T-helper 1 cell treated with Interleukin-12 subunit alpha and Interleukin-12 subunit beta and Interleukin-4 antibody, amounts not matched to agents 30 μg/mL and 1 μg/mL, for 36 hours (primary cell): Measurements from ENCODE around the gene NFATC4.
"Not testable (repeated sequence)": the region's sequence is repeated elsewhere in the genome, so short reads cannot be mapped to it uniquely, and the experiment has no call there.

Experiments used
- H3K27ac Mint-ChIP-seq: one replicate; pipeline ENCODE4 v1.8.0; 2021; ENCODE audit warnings: mild to moderate bottlenecking, mixed read lengths
- H3K27me3 Mint-ChIP-seq: one replicate; pipeline ENCODE4 v1.8.0; 2021; ENCODE audit warnings: low read depth, mixed read lengths
- H3K36me3 Mint-ChIP-seq: one replicate; pipeline ENCODE4 v1.8.0; 2021; ENCODE audit warnings: low read depth, mixed read lengths
- H3K4me1 Mint-ChIP-seq: one replicate; pipeline ENCODE4 v1.8.0; 2021; ENCODE audit warnings: low read depth, mixed read lengths
- H3K4me3 Mint-ChIP-seq: one replicate; pipeline ENCODE4 v1.8.0; 2021; ENCODE audit warnings: mild to moderate bottlenecking, moderate library complexity, mixed read lengths
- H3K9me3 Mint-ChIP-seq: one replicate; pipeline ENCODE4 v1.8.0; 2021; ENCODE audit warnings: mixed read lengths

The NFATC4 gene

DNA sequence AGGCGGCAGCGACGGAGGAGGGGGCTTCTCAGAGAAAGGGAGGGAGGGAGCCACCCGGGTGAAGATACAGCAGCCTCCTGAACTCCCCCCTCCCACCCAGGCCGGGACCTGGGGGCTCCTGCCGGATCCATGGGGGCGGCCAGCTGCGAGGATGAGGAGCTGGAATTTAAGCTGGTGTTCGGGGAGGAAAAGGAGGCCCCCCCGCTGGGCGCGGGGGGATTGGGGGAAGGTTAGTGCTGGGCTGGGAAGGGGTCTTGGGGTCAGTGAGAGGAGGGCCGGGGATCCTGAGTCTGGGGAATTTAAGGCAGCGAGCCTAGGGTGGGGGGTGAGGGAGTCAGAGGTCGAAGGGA lies 203 bp downstream of the NFATC4 start:
- H3K4me3 Mint-ChIP-seq = no peak overlapping the region

DNA sequence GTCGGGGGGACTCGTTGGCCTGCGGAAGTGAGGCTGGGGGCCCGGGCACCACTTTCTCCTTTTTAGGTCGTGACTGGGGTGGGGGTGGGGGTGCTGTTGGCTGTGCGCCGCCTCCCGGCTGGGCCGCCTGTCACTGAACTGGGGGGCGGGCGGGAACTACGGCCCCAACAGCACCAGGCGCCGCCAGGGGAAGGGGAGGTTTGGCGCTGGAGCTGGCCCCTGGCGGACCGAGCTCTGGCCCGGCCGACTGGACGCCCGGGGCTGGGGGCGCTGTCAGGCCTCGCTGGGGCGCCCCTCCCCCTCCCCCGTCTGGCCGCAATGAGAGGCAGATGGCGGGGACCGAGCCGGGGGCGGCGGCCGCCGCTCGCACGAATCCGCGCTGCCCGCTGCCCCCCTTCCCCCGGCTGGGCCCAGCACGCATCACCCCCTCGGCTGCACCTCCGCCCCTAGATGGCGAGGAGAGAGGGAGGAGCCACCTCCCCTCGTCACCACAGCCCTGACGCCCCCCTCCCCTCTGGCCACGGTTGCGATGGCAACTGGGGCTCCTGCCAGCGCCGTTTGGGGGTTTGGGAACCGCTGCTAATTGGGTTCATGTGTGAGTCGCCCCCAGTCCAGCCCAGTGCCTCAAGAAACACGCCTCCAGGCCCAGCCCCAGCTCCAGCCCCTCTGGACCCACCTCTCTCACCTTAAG lies 723 bp downstream of the NFATC4 start:
- H3K36me3 Mint-ChIP-seq = no peaks in the 10 kb centered on the region
- no peak overlapping the region for H3K4me3 Mint-ChIP-seq
- no peaks in the 10 kb centered on the region for H3K9me3 Mint-ChIP-seq
- H3K4me1 Mint-ChIP-seq = peaks cover 14% of the 10 kb centered on the region
- H3K27me3 Mint-ChIP-seq = peaks cover 56% of the 10 kb centered on the region
- H3K27ac Mint-ChIP-seq = no peak overlapping the region

More for the DNA sequence above, 203 bp downstream of the NFATC4 start:
- Mint-ChIP-seq H3K4me1 (peaks cover 14% of the 10 kb centered on the region), H3K36me3 (no peaks in the 10 kb centered on the region), H3K27ac (no peak overlapping the region), H3K9me3 (no peaks in the 10 kb centered on the region), H3K27me3 (peaks cover 61% of the 10 kb centered on the region)

DNA sequence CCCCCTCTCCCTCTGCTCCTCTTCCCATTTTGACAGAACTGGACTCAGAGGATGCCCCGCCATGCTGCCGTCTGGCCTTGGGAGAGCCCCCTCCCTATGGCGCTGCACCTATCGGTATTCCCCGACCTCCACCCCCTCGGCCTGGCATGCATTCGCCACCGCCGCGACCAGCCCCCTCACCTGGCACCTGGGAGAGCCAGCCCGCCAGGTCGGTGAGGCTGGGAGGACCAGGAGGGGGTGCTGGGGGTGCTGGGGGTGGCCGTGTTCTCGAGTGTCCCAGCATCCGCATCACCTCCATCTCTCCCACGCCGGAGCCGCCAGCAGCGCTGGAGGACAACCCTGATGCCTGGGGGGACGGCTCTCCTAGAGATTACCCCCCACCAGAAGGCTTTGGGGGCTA lies 1.5 kb downstream of the NFATC4 start:
- H3K36me3 Mint-ChIP-seq = no peaks in the 10 kb centered on the region
- no peak overlapping the region for H3K27ac Mint-ChIP-seq
- no peak overlapping the region for H3K4me3 Mint-ChIP-seq
- no peaks in the 10 kb centered on the region for H3K9me3 Mint-ChIP-seq
- peaks cover 56% of the 10 kb centered on the region for H3K27me3 Mint-ChIP-seq
- peaks cover 14% of the 10 kb centered on the region for H3K4me1 Mint-ChIP-seq

DNA sequence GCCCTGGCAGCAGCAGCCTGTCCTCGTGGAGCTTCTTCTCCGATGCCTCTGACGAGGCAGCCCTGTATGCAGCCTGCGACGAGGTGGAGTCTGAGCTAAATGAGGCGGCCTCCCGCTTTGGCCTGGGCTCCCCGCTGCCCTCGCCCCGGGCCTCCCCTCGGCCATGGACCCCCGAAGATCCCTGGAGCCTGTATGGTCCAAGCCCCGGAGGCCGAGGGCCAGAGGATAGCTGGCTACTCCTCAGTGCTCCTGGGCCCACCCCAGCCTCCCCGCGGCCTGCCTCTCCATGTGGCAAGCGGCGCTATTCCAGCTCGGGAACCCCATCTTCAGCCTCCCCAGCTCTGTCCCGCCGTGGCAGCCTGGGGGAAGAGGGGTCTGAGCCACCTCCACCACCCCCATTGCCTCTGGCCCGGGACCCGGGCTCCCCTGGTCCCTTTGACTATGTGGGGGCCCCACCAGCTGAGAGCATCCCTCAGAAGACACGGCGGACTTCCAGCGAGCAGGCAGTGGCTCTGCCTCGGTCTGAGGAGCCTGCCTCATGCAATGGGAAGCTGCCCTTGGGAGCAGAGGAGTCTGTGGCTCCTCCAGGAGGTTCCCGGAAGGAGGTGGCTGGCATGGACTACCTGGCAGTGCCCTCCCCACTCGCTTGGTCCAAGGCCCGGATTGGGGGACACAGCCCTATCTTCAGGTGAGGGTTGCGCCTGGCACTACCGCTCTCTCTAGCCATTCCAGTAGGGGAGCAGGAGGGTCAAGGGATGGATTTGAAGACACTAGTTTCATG lies 2.1 kb downstream of the NFATC4 start:
- H3K27me3 Mint-ChIP-seq = peaks cover 53% of the 10 kb centered on the region
- peaks cover 13% of the 10 kb centered on the region for H3K4me1 Mint-ChIP-seq
- H3K27ac Mint-ChIP-seq = no peak overlapping the region
- no peaks in the 10 kb centered on the region for H3K9me3 Mint-ChIP-seq
- H3K4me3 Mint-ChIP-seq = no peak overlapping the region
- no peaks in the 10 kb centered on the region for H3K36me3 Mint-ChIP-seq

DNA sequence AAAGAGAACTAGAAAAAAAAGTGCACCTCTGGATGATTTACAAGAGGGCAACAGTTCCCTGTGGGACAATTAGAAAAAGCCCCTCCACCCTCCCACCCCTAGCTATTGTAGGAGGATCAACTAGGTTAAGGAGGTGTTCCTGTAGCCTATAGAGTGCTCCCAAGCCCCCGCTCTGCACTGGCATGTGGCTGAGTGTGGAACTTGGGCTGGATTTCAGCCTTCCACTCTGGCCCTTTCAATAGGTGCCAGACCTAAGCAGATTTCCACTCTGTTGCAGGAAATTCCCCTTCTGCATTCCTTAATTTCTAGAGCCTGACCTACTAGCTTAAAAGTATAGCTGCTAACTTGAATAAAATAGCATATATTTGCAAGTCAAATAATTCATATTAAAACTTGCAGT lies 2.8 kb downstream of the NFATC4 start:
- Mint-ChIP-seq H3K4me1 (peaks cover 7% of the 10 kb centered on the region), H3K9me3 (no peaks in the 10 kb centered on the region), H3K36me3 (no peaks in the 10 kb centered on the region), H3K27ac (no peak overlapping the region), H3K27me3 (peaks cover 51% of the 10 kb centered on the region), H3K4me3 (no peak overlapping the region)

DNA sequence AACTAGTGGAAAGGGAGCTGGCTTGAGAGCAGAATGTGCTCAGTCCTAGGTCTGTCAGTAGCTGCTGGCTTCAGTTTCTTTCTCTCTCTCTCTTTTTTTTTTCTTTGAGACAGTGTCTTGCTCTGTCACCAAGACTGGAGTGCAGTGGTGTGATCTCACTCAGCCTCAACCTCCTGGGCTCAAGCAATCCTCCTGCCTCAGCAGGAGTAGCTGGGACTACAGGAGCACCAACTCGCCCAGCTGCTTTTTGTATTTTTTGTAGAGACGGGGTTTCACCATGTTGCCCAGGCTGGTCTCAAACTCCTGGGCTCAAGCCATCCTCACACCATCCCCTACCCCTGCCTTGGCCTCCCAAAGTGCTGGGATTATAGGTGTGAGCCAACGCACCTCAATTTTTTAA lies 3.6 kb downstream of the NFATC4 start:
- H3K4me1 Mint-ChIP-seq = not testable (repeated sequence)

DNA sequence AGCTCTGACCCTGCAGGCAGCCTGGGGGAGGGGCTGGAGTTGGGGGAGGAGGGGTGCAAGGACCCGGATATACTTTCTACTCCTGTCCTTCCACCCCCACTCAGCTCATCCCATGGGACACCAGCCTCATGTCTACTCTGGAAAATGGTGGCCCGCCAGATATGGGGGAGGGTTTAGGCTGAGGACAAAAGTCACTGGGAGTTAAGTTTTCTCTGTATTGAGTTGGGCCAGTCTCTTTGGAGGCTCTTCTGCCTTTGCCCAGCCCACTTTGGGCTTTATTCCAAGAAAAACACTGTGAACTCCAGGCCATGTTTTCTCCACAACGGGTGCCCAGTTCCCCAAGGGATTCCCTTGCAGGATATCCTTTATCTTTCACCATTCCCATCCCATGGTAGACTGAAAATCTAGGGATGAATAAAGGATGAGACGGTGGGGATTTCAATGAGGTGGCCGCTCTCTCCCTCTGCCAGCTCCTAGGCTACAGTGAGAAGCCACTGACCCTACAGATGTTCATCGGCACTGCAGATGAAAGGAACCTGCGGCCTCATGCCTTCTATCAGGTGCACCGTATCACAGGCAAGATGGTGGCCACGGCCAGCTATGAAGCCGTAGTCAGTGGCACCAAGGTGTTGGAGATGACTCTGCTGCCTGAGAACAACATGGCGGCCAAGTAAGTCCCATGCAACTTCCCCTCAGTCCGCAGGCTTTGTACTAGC lies 4.9 kb downstream of the NFATC4 start:
- H3K27ac Mint-ChIP-seq = no peak overlapping the region
- H3K27me3 Mint-ChIP-seq = peaks cover 34% of the 10 kb centered on the region
- no peaks in the 10 kb centered on the region for H3K36me3 Mint-ChIP-seq
- no peaks in the 10 kb centered on the region for H3K9me3 Mint-ChIP-seq
- H3K4me1 Mint-ChIP-seq = no peaks in the 10 kb centered on the region
- no peak overlapping the region for H3K4me3 Mint-ChIP-seq

More for the DNA sequence above, 3.6 kb downstream of the NFATC4 start:
- H3K27me3 Mint-ChIP-seq = peaks cover 47% of the 10 kb centered on the region
- H3K27ac Mint-ChIP-seq, H3K9me3 Mint-ChIP-seq, H3K4me3 Mint-ChIP-seq, H3K36me3 Mint-ChIP-seq: not testable (repeated sequence)

DNA sequence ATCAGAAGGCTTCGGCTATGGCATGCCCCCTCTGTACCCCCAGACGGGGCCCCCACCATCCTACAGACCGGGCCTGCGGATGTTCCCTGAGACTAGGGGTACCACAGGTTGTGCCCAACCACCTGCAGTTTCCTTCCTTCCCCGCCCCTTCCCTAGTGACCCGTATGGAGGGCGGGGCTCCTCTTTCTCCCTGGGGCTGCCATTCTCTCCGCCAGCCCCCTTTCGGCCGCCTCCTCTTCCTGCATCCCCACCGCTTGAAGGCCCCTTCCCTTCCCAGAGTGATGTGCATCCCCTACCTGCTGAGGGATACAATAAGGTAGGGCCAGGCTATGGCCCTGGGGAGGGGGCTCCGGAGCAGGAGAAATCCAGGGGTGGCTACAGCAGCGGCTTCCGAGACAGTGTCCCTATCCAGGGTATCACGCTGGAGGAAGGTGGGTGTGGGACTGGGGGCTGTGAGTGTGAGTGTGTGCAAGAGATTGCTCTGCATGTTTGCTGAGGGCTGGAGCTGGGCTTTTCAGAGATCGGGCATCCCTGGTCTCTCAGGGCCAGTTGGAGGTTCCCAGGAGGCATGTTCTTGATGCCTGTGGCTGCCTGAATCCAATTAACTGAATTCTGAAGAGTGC lies 8.6 kb downstream of the NFATC4 start:
- no peaks in the 10 kb centered on the region for H3K9me3 Mint-ChIP-seq
- H3K36me3 Mint-ChIP-seq = no peaks in the 10 kb centered on the region
- H3K4me3 Mint-ChIP-seq = no peak overlapping the region
- no peak overlapping the region for H3K27ac Mint-ChIP-seq
- H3K27me3 Mint-ChIP-seq = peaks cover 11% of the 10 kb centered on the region
- no peaks in the 10 kb centered on the region for H3K4me1 Mint-ChIP-seq

DNA sequence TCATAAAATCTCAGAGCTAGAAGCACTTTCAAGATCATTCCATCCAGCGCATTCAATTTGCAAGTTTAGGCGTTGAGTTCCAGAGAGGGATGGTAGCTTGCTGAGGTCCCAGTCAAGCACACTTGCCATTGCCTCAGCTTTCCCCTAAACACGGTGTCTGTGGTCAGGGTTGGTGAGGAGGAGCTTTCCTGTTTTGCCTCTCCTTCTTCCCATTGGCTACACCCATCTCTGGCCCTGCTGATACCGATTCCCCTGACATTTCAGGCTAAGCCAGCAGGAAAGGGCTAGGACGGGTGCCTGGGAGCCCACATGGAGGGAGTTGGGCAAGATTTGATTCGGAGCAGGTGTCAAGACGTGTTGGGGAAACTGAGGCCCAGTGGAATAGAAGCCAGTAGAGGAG lies 9.1 kb downstream of the NFATC4 start:
- Mint-ChIP-seq H3K4me1 (no peaks in the 10 kb centered on the region), H3K4me3 (no peak overlapping the region), H3K27ac (no peak overlapping the region), H3K36me3 (no peaks in the 10 kb centered on the region), H3K9me3 (no peaks in the 10 kb centered on the region), H3K27me3 (peaks cover 8% of the 10 kb centered on the region)

DNA sequence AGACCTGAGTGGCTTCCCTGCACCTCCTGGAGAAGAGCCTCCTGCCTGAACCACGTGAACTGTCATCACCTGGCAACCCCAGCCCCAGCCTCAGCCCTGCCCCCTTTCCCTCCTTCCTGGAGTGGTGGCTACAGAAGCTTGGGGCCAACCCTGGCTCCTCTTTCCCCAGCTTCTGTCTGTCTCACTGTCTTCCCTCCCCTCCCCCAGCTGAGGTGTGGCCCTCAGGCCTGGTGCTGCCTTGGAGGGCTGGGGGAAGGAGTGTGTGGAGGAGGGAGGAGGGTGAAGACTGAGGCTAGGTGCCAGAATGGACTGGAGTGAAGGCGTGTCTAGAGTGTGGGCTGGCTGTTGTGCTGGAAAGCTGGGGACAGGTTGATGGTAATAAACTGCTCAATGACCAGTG lies 9.7 kb downstream of the NFATC4 start:
- no peaks in the 10 kb centered on the region for H3K4me1 Mint-ChIP-seq
- H3K27me3 Mint-ChIP-seq = peaks cover 5% of the 10 kb centered on the region
- no peaks in the 10 kb centered on the region for H3K9me3 Mint-ChIP-seq
- H3K27ac Mint-ChIP-seq = no peak overlapping the region
- no peak overlapping the region for H3K4me3 Mint-ChIP-seq
- no peaks in the 10 kb centered on the region for H3K36me3 Mint-ChIP-seq

DNA sequence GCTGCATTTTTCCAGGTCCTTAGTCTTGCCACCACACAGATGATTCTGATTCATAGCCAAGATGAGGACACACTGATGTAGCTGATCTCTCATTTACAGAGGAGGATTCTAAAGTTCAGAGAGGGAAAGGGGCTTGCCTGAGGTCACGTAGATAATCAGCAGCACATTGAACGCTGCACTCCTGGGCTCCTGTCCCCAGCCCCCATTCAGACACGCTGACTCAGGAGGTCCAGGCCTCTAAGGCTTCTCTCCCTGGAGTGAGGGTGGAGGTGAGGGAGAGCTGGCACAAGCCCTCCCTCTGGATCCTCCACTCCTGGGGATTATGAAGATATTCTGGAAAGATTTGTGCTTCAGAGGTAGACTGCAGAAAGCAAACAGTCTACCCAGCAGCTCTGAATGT lies 10.3 kb downstream of the NFATC4 start:
- no peaks in the 10 kb centered on the region for H3K9me3 Mint-ChIP-seq
- peaks cover 5% of the 10 kb centered on the region for H3K27me3 Mint-ChIP-seq
- H3K4me3 Mint-ChIP-seq = no peak overlapping the region
- no peaks in the 10 kb centered on the region for H3K4me1 Mint-ChIP-seq
- no peak overlapping the region for H3K27ac Mint-ChIP-seq
- no peaks in the 10 kb centered on the region for H3K36me3 Mint-ChIP-seq

DNA sequence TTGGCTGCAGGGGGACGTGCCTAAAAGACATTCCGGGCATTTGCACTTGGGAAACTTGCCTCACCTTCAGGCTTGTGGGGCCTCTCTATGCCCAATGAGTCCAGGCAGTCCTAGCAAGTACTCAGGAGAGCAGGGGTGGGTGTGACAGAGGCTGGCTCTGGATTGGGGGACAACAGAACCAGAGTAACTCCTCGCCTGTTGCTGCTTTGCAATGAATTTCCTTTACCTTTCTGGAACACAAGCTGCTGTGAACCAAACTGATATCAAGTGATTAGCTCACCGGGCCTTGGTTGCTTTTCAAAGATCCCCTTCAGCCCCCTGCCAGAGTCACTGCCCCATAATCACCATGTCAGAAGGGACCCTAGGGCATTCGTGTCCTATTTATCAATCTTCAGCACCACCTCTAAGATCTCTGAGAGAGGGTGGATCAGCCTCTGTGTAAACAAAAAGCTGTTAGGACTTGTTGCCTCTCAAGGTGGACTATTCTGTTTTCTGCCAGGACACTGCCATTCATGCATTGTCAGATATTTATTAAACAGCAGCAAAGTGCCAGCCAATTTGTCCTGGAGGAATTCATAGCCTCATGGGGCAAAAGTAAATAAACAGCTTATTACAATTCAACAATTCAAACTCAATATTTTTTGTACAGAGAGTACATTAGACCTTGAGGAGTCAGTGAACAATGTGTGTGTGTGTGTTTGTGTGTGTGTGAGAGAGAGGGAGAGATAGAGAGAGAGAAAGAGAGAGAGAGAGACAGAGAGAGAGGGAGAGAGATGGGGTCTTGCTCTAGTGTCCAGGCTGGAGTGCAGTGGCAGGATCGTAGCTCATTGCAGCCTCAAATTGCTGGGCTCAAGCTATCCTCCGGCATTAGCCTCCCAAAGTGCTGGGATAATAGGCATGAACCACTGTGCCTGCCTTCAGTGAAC lies 11.3 kb downstream of the NFATC4 start:
- Mint-ChIP-seq H3K4me3 (no peak overlapping the region), H3K4me1 (no peaks in the 10 kb centered on the region), H3K9me3 (no peaks in the 10 kb centered on the region), H3K36me3 (no peaks in the 10 kb centered on the region), H3K27ac (no peak overlapping the region), H3K27me3 (peaks cover 9% of the 10 kb centered on the region)

DNA sequence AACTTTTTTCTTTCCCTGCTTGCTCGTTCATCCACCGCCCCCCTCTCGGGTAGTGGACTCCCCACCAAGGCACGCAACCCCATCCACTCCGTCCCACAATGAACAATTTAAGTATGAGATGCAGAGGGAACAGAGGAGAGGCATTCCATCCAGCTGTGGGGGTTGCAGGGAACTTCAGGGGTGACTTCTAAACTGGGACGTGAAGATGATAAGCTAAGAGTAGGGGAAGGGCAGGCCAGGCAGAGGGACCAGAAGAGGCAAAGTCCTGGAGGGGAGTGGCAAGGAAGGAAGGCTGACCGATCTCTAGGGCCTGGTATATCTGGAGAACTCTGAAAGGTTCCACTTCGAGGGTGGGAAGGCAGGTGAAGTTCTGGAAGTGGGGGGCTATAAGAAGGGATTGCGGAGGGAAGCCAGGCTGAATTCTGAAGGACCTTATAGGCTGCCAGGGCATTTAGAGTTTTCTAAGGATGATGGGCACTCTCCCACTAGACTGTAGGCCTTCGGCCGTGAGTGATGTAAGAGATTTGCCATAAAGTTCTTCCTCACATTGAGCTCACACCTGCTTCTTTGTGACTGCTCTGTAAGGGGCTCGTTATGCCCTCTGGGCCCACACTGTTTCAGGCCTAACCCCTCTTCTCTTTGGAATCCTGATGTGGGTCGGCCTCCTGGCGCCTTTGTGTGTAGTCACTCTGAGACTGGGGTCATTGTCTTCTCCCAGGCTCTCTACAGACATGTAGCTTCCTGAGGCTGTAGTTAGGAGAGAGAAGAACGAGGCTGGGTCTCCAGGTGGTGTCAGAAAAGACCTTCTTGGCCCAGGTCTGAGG lies 12.1 kb downstream of the NFATC4 start:
- Mint-ChIP-seq H3K4me3 (no peak overlapping the region), H3K9me3 (no peaks in the 10 kb centered on the region), H3K27me3 (peaks cover 14% of the 10 kb centered on the region), H3K36me3 (no peaks in the 10 kb centered on the region), H3K4me1 (no peaks in the 10 kb centered on the region), H3K27ac (no peak overlapping the region)
